H9 (cell line): ENCODE results near the gene DCBLD1. TPM values are rescaled to one million over a fixed set of nuclear protein-coding genes. Genes with fewer than 3 reads are reported as not detected.

Source experiments
- DNase-seq: peaks from one replicate; pipeline ENCODE4 v3.0.0-alpha.2; 2017
- H2AFZ ChIP-seq: one replicate; pipeline ENCODE4 v1.6.1; 2013; ENCODE audit warnings: mild to moderate bottlenecking, low read length, control low read depth, moderate library complexity
- H2AK5ac ChIP-seq: 2 replicates; pipeline ENCODE4 v1.6.1; 2013; ENCODE audit warnings: low read length, control low read depth, mixed read lengths; ENCODE audit not compliant: insufficient read length
- H2BK120ac ChIP-seq: one replicate; pipeline ENCODE4 v1.6.1; 2013; ENCODE audit warnings: low read depth, mild to moderate bottlenecking, low read length, control low read depth, inconsistent platforms; ENCODE audit not compliant: poor library complexity, severe bottlenecking
- H2BK12ac ChIP-seq: 2 replicates; pipeline ENCODE4 v1.6.1; 2013; ENCODE audit warnings: low read length, control low read depth, mixed read lengths, low read depth; ENCODE audit not compliant: insufficient read length
- H2BK15ac ChIP-seq: 2 replicates; pipeline ENCODE4 v1.6.1; 2013; ENCODE audit warnings: low read depth, low read length, control low read depth
- H2BK20ac ChIP-seq: one replicate; pipeline ENCODE4 v1.6.1; 2013; ENCODE audit warnings: low read depth, mild to moderate bottlenecking, low read length, control low read depth, inconsistent platforms; ENCODE audit not compliant: poor library complexity, severe bottlenecking
- H2BK5ac ChIP-seq: 2 replicates; pipeline ENCODE4 v1.6.1; 2013; ENCODE audit warnings: low read length, control low read depth, mixed read lengths; ENCODE audit not compliant: insufficient read length
- H3K14ac ChIP-seq: 2 replicates; pipeline ENCODE4 v1.6.1; 2013; ENCODE audit warnings: low read length, control low read depth; ENCODE audit not compliant: insufficient read depth
- H3K18ac ChIP-seq: 2 replicates; pipeline ENCODE4 v1.6.1; 2013; ENCODE audit warnings: low read depth, mild to moderate bottlenecking, mixed read lengths, low read length, control low read depth; ENCODE audit not compliant: insufficient read length
- H3K23ac ChIP-seq: 2 replicates; pipeline ENCODE4 v1.6.1; 2013; ENCODE audit warnings: low read length, control low read depth, mixed read lengths, low read depth; ENCODE audit not compliant: insufficient read length
- H3K23me2 ChIP-seq: 2 replicates; pipeline ENCODE4 v1.6.1; 2013; ENCODE audit warnings: low read depth, mild to moderate bottlenecking, mixed read lengths, low read length, control low read depth; ENCODE audit not compliant: insufficient read length, poor library complexity, severe bottlenecking
- H3K27ac ChIP-seq: 2 replicates; pipeline ENCODE4 v1.5.1; 2013; ENCODE audit warnings: low read length, control low read depth, mixed read lengths, low read depth; ENCODE audit not compliant: insufficient read length
- H3K27me3 ChIP-seq: 2 replicates; pipeline ENCODE4 v1.6.1; 2013; ENCODE audit warnings: low read length, control low read depth, inconsistent platforms; ENCODE audit not compliant: insufficient read depth
- H3K4ac ChIP-seq: 2 replicates; pipeline ENCODE4 v1.6.1; 2013; ENCODE audit warnings: low read depth, mild to moderate bottlenecking, control low read depth, inconsistent platforms, low read length, moderate library complexity
- H3K4me1 ChIP-seq: 2 replicates; pipeline ENCODE4 v1.6.1; 2013; ENCODE audit warnings: low read length, control low read depth, inconsistent platforms; ENCODE audit not compliant: insufficient read depth
- H3K4me2 ChIP-seq: 2 replicates; pipeline ENCODE4 v1.6.1; 2013; ENCODE audit warnings: low read length, control low read depth, mixed read lengths; ENCODE audit not compliant: insufficient read length, insufficient read depth
- H3K56ac ChIP-seq: 2 replicates; pipeline ENCODE4 v1.6.1; 2013; ENCODE audit warnings: low read depth, mild to moderate bottlenecking, mixed read lengths, low read length, control low read depth; ENCODE audit not compliant: insufficient read length
- H3K79me1 ChIP-seq: 2 replicates; pipeline ENCODE4 v1.6.1; 2013; ENCODE audit warnings: low read depth, mild to moderate bottlenecking, moderate library complexity, low read length, control low read depth, inconsistent platforms; ENCODE audit not compliant: insufficient read depth, poor library complexity, severe bottlenecking
- H3K79me2 ChIP-seq: 2 replicates; pipeline ENCODE4 v1.6.1; 2013; ENCODE audit warnings: low read length, control low read depth, inconsistent platforms; ENCODE audit not compliant: insufficient read depth
- H3K9ac ChIP-seq: 2 replicates; pipeline ENCODE4 v1.6.1; 2013; ENCODE audit warnings: low read length, control low read depth, mixed read lengths; ENCODE audit not compliant: insufficient read length; ENCODE audit errors: extremely low read depth
- H3K9me3 ChIP-seq: one replicate; pipeline ENCODE4 v1.6.1; 2013; ENCODE audit warnings: low read depth, low read length, inconsistent platforms; ENCODE audit not compliant: control insufficient read depth
- H3T11ph ChIP-seq: one replicate; pipeline ENCODE4 v1.6.1; 2013; ENCODE audit warnings: mild to moderate bottlenecking, low read length, control low read depth, inconsistent platforms
- H4K20me1 ChIP-seq: one replicate; pipeline ENCODE4 v1.6.1; 2013; ENCODE audit not compliant: control insufficient read depth, insufficient read length, insufficient read depth
- H4K5ac ChIP-seq: 2 replicates; pipeline ENCODE4 v1.6.1; 2013; ENCODE audit warnings: low read depth, mild to moderate bottlenecking, mixed read lengths, low read length, control low read depth; ENCODE audit not compliant: insufficient read length
- H4K8ac ChIP-seq: replicated peaks from 2 replicates; pipeline ENCODE4 v1.6.1; 2013; ENCODE audit warnings: low read length, control low read depth, mixed read lengths, low read depth; ENCODE audit not compliant: insufficient read length
- H4K91ac ChIP-seq: 2 replicates; pipeline ENCODE4 v1.6.1; 2013; ENCODE audit warnings: low read depth, mild to moderate bottlenecking, moderate library complexity, mixed read lengths, low read length, control low read depth; ENCODE audit not compliant: insufficient read length
- H3K27ac Mint-ChIP-seq, 3 experiments: 2 replicates in 2 of 3; 3 replicates in 1 of 3; pipeline ENCODE4 v1.8.0; 2020 to 2021; ENCODE audit warnings: mixed read lengths in 3 of 3, mild to moderate bottlenecking in 1 of 3, moderate library complexity in 1 of 3
- H3K27me3 Mint-ChIP-seq: 2 replicates; pipeline ENCODE4 v1.8.0; 2021; ENCODE audit warnings: low read depth, mild to moderate bottlenecking, moderate library complexity, mixed read lengths
- H3K36me3 Mint-ChIP-seq, 3 experiments: 2 replicates in 2 of 3; 3 replicates in 1 of 3; pipeline ENCODE4 v1.8.0; 2020 to 2021; ENCODE audit warnings: low read depth in 3 of 3, mixed read lengths in 3 of 3; ENCODE audit not compliant: insufficient read depth in 1 of 3
- H3K4me1 Mint-ChIP-seq, 2 experiments: 2 replicates each; pipeline ENCODE4 v1.8.0; 2020; ENCODE audit warnings: mixed read lengths in 2 of 2
- H3K4me3 Mint-ChIP-seq, 2 experiments: 2 replicates in 1 of 2; 3 replicates in 1 of 2; pipeline ENCODE4 v1.8.0; 2020 to 2021; ENCODE audit warnings: mild to moderate bottlenecking in 2 of 2, mixed read lengths in 2 of 2, moderate library complexity in 1 of 2
- H3K9me3 Mint-ChIP-seq, 2 experiments: 2 replicates in 1 of 2; 3 replicates in 1 of 2; pipeline ENCODE4 v1.8.0; 2020; ENCODE audit warnings: mild to moderate bottlenecking in 2 of 2, mixed read lengths in 2 of 2, moderate library complexity in 1 of 2
- CTCF ChIP-seq: fragments of 200-600 bp; sonication (generic); conservative IDR thresholded peaks from 3 replicates; pipeline ENCODE4 v1.8.0; 2021; ENCODE audit warnings: antibody characterized with exemption, mild to moderate bottlenecking
- WGBS: extraction: QIAGEN DNeasy Blood & Tissue Kit; methylation state at CpG from one replicate; pipeline ENCODE4 v1.1.7; 2013; ENCODE audit warnings: missing lambda C conversion rate, low lambda C conversion rate, mixed read lengths; ENCODE audit not compliant: insufficient read length; ENCODE audit errors: extremely low coverage; 5-methylcytosine and 5-hydroxymethylcytosine counted together
- total RNA-seq: library from RNA; stranded (reverse); gene quantifications from 2 replicates; pipeline ENCODE4 v1.2.1, GENCODE V29; 2021

Gene DCBLD1
- total RNA-seq, 1 experiment from 2014 or later = 10.1 TPM

GRCh38 chr6:117558818-117559217 is 76.3 kb downstream of the DCBLD1 start:
- H3K27me3 Mint-ChIP-seq = no peaks in the 10 kb centered on the region
- no peaks in the 10 kb centered on the region for H3K27me3 ChIP-seq
- H3T11ph ChIP-seq = no peak overlapping the region
- no peak overlapping the region for H2BK12ac ChIP-seq
- no peak overlapping the region for H2AK5ac ChIP-seq
- H3K14ac ChIP-seq = no peak overlapping the region
- H3K4me1 Mint-ChIP-seq = peaks cover 0 to 2% of the 10 kb centered on the region in 2 experiments; a peak in 1 of 4 replicates
- no peak overlapping the region for H3K27ac ChIP-seq
- H3K23ac ChIP-seq = no peak overlapping the region
- no peaks in the 10 kb centered on the region for H3K9me3 ChIP-seq
- H3K9me3 Mint-ChIP-seq = no peaks in the 10 kb centered on the region
- no peaks in the 10 kb centered on the region for H3K79me1 ChIP-seq
- no peak overlapping the region for H2BK15ac ChIP-seq
- H3K4ac ChIP-seq = no peak overlapping the region
- no peak overlapping the region for H3K4me2 ChIP-seq
- no peak overlapping the region for H3K56ac ChIP-seq
- H4K20me1 ChIP-seq = no peaks in the 10 kb centered on the region
- TF ChIP-seq CTCF = no peak
- H2BK20ac ChIP-seq = no peak overlapping the region
- H3K4me3 Mint-ChIP-seq = no peak overlapping the region
- no peak for DNase-seq
- H3K18ac ChIP-seq = no peak overlapping the region
- no peak overlapping the region for H2BK120ac ChIP-seq
- H4K91ac ChIP-seq = no peak overlapping the region
- no peak overlapping the region for H3K9ac ChIP-seq
- no peaks in the 10 kb centered on the region for H3K79me2 ChIP-seq
- peaks cover 0 to 4% (median 4%) of the 10 kb centered on the region in 3 experiments; a peak in 4 of 7 replicates for H3K36me3 Mint-ChIP-seq
- H4K5ac ChIP-seq = no peak overlapping the region
- no peak overlapping the region for H2AFZ ChIP-seq
- no peak overlapping the region for H4K8ac ChIP-seq
- H3K27ac Mint-ChIP-seq = no peak overlapping the region
- H3K4me1 ChIP-seq = no peaks in the 10 kb centered on the region
- no peaks in the 10 kb centered on the region for H3K23me2 ChIP-seq
- H2BK5ac ChIP-seq = no peak overlapping the region
- WGBS = no CpG with 5 or more reads among the region's 4 CpGs
